Measurements from ENCODE around the gene CDH13. TPM values are rescaled to one million over a fixed set of nuclear protein-coding genes. Genes with fewer than 3 reads are reported as not detected.

Gene CDH13
- total and polyA plus RNA-seq, 9 of the 15 experiments (the other 6 are each of a cell fraction or from before 2014, with no cell fraction given) = 0.03 TPM; not detected in 8

- WGBS (ENCODE audit: insufficient coverage, low coverage, missing lambda C conversion rate) = under 1% methylated on average over 7 of the region's 7 CpGs
- Histone ChIP-seq H4K20me1 (replicated peaks; ENCODE audit: control insufficient read depth, insufficient read depth, low read length) (no peaks in the 10 kb centered on the region), H3K9me3 (replicated peaks; ENCODE audit: control insufficient read depth, insufficient read depth, low read depth, low read length) (no peaks in the 10 kb centered on the region), H3K4me3 (no peak overlapping the region), H3K9ac (ENCODE audit: insufficient read depth in 1 of 2, low read depth in 2 of 2, low read length in 2 of 2) (no peak overlapping the region), H3K36me3 (ENCODE audit: control insufficient read depth, insufficient read depth, low read length) (no peaks in the 10 kb centered on the region), H3K4me1 (replicated peaks in 1 of 2; ENCODE audit: control insufficient read depth in 2 of 2, insufficient read depth in 2 of 2, low read length in 2 of 2) (no peaks in the 10 kb centered on the region), H3K79me2 (ENCODE audit: control insufficient read depth, insufficient read depth, low read length) (no peaks in the 10 kb centered on the region), H3K9me1 (ENCODE audit: control insufficient read depth, insufficient read depth, low read length) (no peaks in the 10 kb centered on the region), H3K4me2 (ENCODE audit: insufficient read depth, low read length) (no peak overlapping the region), H3K27ac (ENCODE audit: extremely low read depth, low read depth, low read length) (no peak overlapping the region), H3K27me3 (ENCODE audit: control insufficient read depth in 2 of 2, insufficient read depth in 2 of 2, low read length in 2 of 2) (no peaks in the 10 kb centered on the region; a peak in 1 of 5 replicates), H2AFZ (ENCODE audit: low read depth, low read length) (no peak overlapping the region)
- in situ Hi-C loops (cut with MboI) = no loop called here
- intact Hi-C loops (cut with micrococcal nuclease) = no loop called here
- ATAC-seq = no peak
- DNase-seq (ENCODE audit: extremely low read depth in 1 of 4, low spot score in 3 of 4) = no peak
- TF ChIP-seq TFE3 (CRISPR knock-in tag; IDR thresholded peaks at IDR 0.05) (no peak), ZNF165 (CRISPR knock-in tag; IDR thresholded peaks at IDR 0.05; ENCODE audit: borderline replicate concordance) (no peak), DDX20 (tag; IDR thresholded peaks at IDR 0.05; ENCODE audit: low read depth) (no peak), SRSF1 (IDR thresholded peaks at IDR 0.05; ENCODE audit: low read depth, low read length) (no peak), HNRNPH1 (optimal IDR thresholded peaks at IDR 0.05; ENCODE audit: low read depth, low read length) (no peak), ZKSCAN3 (CRISPR knock-in tag; IDR thresholded peaks at IDR 0.05) (no peak)
- no peak for FAIRE-seq
- ChIA-PET CTCF (ENCODE audit: low intra/inter-chr PET ratio) (no interaction called here), POLR2A (interaction anchor here (1.1 kb wide), 1 partner anchor 16 kb away, joined by 3 read pairs; no protein-coding TSS in a partner anchor)
- no TSS peak for BruUV-seq (replicated peaks)
These were observed 951.4 kb downstream of the CDH13 start for GRCh38 chr16:83578171-83578570.

Data from K562 (cell line).